ENCODE measurements around the gene SRC. TPM values are rescaled to one million over a fixed set of nuclear protein-coding genes. Genes with fewer than 3 reads are reported as not detected.
A peak's percentile ranks its signal among the peaks of the same experiment; 100 is the strongest.
"Not testable (repeated sequence)": the region's sequence is repeated elsewhere in the genome, so short reads cannot be mapped to it uniquely, and the experiment has no call there.

SRC gene
- total and polyA plus RNA-seq, 4 donors, result 15.6 to 59.6 (median 37.8) TPM

DNA sequence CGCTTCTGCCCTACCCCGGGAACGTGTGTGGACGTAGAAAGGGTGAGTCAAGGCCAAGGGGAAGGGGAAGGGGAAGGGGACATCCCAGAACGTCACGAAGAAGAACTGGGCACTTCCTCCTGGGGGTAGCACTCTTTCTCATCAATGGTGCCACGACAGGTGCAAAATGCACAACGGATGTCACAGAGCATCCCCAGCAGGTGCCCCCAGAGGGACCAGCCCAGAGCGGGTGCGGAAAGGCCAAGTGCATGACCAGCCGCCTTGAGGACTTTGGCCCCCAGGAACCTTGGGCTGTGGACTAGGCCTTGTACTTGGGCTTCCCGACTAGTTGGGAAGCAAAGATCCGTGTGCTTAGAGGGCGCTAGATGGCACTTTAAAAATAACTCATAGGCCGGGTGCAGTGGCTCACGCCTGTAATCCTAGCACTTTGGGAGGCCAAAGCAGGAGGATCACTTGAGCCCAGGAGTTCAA, 12.1 kb upstream of the SRC start:
- 93% methylated on average over 12 of the region's 16 CpGs for WGBS (ENCODE audit: insufficient coverage)
- Histone ChIP-seq H3K4me3 (ENCODE audit: low read depth, low read length) (no peak overlapping the region), H3K4me1 (ENCODE audit: control insufficient read depth, insufficient read depth, low read length) (peaks cover 10% of the 10 kb centered on the region), H3K27ac (ENCODE audit: low read depth, low read length) (no peak overlapping the region), H3K36me3 (ENCODE audit: control insufficient read depth, insufficient read depth, low read length) (no peaks in the 10 kb centered on the region), H3K27me3 (ENCODE audit: control insufficient read depth, insufficient read depth, low read length) (no peaks in the 10 kb centered on the region), H3K9me3 (ENCODE audit: control insufficient read depth, insufficient read depth, low read length) (no peaks in the 10 kb centered on the region)
- no peak for DNase-seq (ENCODE audit: low read depth in 4 of 6, low spot score in 6 of 6)

DNA sequence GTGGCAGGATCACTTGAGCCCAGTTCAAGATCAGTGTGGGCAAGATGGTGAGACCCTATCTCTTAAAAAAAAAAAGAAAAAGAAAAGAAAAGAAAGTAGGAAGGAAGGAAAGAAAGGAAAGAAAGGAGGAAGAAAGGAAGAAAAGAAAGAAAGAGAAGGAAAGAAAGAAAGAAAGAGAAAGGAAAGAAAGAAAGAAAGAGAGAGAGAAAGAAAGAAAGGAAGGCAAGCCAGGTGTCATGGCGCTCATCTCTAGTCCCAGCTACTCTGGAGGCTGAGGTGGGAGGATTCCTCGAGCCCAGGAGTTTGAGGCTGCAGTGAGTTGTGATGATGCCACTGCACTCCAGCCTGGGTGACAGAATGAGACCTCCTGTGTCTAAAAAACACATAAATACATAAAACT, 11.5 kb upstream of the SRC start:
- Histone ChIP-seq H3K27ac (ENCODE audit: low read depth, low read length) (no peak overlapping the region), H3K4me1 (ENCODE audit: control insufficient read depth, insufficient read depth, low read length) (peaks cover 10% of the 10 kb centered on the region), H3K9me3 (ENCODE audit: control insufficient read depth, insufficient read depth, low read length) (no peaks in the 10 kb centered on the region), H3K36me3 (ENCODE audit: control insufficient read depth, insufficient read depth, low read length) (no peaks in the 10 kb centered on the region), H3K4me3 (ENCODE audit: low read depth, low read length) (no peak overlapping the region), H3K27me3 (ENCODE audit: control insufficient read depth, insufficient read depth, low read length) (no peaks in the 10 kb centered on the region)
- DNase-seq (ENCODE audit: low read depth in 4 of 6, low spot score in 6 of 6), result no peak
- WGBS (ENCODE audit: insufficient coverage), result 100% methylated on average over 1 of the region's 2 CpGs

GRCh38 chr20:37335642-37336368, 10.1 kb upstream of the SRC start:
- no peaks in the 10 kb centered on the region for H3K27me3 ChIP-seq (ENCODE audit: control insufficient read depth, insufficient read depth, low read length)
- H3K4me1 ChIP-seq (ENCODE audit: control insufficient read depth, insufficient read depth, low read length), result peaks cover 14% of the 10 kb centered on the region
- no peak for DNase-seq (ENCODE audit: low read depth in 4 of 6, low spot score in 6 of 6)
- H3K9me3 ChIP-seq (ENCODE audit: control insufficient read depth, insufficient read depth, low read length), result no peaks in the 10 kb centered on the region
- WGBS (ENCODE audit: insufficient coverage), result 70% methylated on average over 10 of the region's 15 CpGs
- no peaks in the 10 kb centered on the region for H3K36me3 ChIP-seq (ENCODE audit: control insufficient read depth, insufficient read depth, low read length)
- H3K27ac ChIP-seq (ENCODE audit: low read depth, low read length), result no peak overlapping the region
- H3K4me3 ChIP-seq (ENCODE audit: low read depth, low read length), result no peak overlapping the region

DNA sequence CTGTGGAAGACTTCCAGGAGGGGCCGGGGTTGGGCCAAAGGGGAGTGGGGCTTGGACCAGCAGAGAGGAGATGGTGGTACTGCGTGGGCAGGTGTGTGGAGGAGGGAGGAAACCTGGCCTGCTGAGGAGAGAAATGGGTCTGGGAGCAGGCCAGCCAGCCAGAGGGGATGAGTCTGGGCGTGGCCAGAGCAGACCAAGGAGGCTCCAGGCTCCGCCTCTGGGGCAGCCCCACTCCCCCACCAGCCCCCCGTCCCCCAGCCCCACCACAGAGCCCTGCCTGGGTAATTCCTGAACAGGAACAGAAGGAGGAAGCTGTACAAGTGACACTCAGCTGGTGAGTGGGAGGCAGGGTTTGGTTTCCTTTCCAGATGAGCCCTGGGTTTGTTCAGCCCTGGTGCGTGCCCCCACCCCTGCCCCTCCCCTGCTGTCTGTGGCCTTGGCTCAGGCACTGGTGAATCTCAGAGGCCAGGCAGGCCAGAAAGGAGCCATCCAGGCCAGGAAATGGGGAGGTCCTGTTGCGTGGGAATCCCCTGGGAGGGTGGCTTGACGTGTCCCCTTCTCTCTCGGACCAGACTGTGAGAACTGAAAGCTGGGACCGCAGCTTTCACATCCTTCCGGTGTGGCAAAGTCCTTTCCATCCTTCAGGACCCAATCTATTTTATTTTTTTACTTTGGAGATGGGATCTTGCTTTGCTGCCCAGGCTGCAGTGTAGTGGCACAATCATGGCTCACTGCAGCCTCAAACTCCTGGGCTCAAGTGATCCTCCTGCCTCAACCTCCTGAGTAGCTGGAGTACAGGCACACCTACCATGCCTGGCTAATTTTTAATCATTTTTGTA, 9.4 kb upstream of the SRC start:
- H3K27ac ChIP-seq (ENCODE audit: low read depth, low read length), result peak overlapping the region; percentile 15
- no peaks in the 10 kb centered on the region for H3K9me3 ChIP-seq (ENCODE audit: control insufficient read depth, insufficient read depth, low read length)
- peaks cover 14% of the 10 kb centered on the region for H3K4me1 ChIP-seq (ENCODE audit: control insufficient read depth, insufficient read depth, low read length)
- no peak overlapping the region for H3K4me3 ChIP-seq (ENCODE audit: low read depth, low read length)
- WGBS (ENCODE audit: insufficient coverage), result 77% methylated on average over 4 of the region's 11 CpGs
- H3K36me3 ChIP-seq (ENCODE audit: control insufficient read depth, insufficient read depth, low read length), result no peaks in the 10 kb centered on the region
- H3K27me3 ChIP-seq (ENCODE audit: control insufficient read depth, insufficient read depth, low read length), result no peaks in the 10 kb centered on the region
- no peak for DNase-seq (ENCODE audit: low read depth in 4 of 6, low spot score in 6 of 6)

- H3K36me3 ChIP-seq (ENCODE audit: control insufficient read depth, insufficient read depth, low read length), result no peaks in the 10 kb centered on the region
- no peak for DNase-seq (ENCODE audit: low read depth in 4 of 6, low spot score in 6 of 6)
- no peak overlapping the region for H3K27ac ChIP-seq (ENCODE audit: low read depth, low read length)
- H3K9me3 ChIP-seq (ENCODE audit: control insufficient read depth, insufficient read depth, low read length), result no peaks in the 10 kb centered on the region
- no peak overlapping the region for H3K4me3 ChIP-seq (ENCODE audit: low read depth, low read length)
- H3K4me1 ChIP-seq (ENCODE audit: control insufficient read depth, insufficient read depth, low read length), result peaks cover 9% of the 10 kb centered on the region
- 69% methylated on average over 7 of the region's 8 CpGs for WGBS (ENCODE audit: insufficient coverage)
- no peaks in the 10 kb centered on the region for H3K27me3 ChIP-seq (ENCODE audit: control insufficient read depth, insufficient read depth, low read length)
These were observed 8.5 kb upstream of the SRC start for GRCh38 chr20:37337208-37337991.

DNA sequence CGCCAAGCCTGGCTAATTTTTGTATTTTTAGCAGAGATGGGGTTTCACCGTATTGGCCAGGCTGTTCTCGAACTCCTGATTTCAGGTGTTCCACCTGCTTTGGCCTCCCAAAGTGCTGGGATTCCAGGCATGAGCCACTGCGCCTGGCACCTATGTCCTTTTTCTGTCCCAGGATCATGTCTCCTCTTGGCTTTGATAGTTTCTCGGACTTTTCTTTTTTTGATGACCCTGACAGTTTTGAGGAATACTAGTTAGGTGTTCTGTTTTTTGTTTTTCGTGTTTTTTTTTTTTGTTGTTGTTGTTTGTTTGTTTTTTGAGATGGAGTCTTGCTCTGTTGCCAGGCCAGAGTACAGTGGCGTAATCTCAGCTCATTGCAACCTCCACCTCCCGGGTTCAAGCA, 7.6 kb upstream of the SRC start:
- H3K4me1 ChIP-seq (ENCODE audit: control insufficient read depth, insufficient read depth, low read length); H3K4me3 ChIP-seq (ENCODE audit: low read depth, low read length); H3K27me3 ChIP-seq (ENCODE audit: control insufficient read depth, insufficient read depth, low read length); H3K27ac ChIP-seq (ENCODE audit: low read depth, low read length); DNase-seq (ENCODE audit: low read depth in 4 of 6, low spot score in 6 of 6); H3K36me3 ChIP-seq (ENCODE audit: control insufficient read depth, insufficient read depth, low read length); H3K9me3 ChIP-seq (ENCODE audit: control insufficient read depth, insufficient read depth, low read length): not testable (repeated sequence)
- WGBS (ENCODE audit: insufficient coverage), result 89% methylated on average over 7 of the region's 8 CpGs

GRCh38 chr20:37339208-37339607, 6.7 kb upstream of the SRC start:
- Histone ChIP-seq H3K4me1 (ENCODE audit: control insufficient read depth, insufficient read depth, low read length) (peaks cover 15% of the 10 kb centered on the region), H3K27ac (ENCODE audit: low read depth, low read length) (no peak overlapping the region), H3K4me3 (ENCODE audit: low read depth, low read length) (no peak overlapping the region), H3K36me3 (ENCODE audit: control insufficient read depth, insufficient read depth, low read length) (no peaks in the 10 kb centered on the region), H3K27me3 (ENCODE audit: control insufficient read depth, insufficient read depth, low read length) (no peaks in the 10 kb centered on the region), H3K9me3 (ENCODE audit: control insufficient read depth, insufficient read depth, low read length) (no peaks in the 10 kb centered on the region)
- 100% methylated on average over 2 of the region's 4 CpGs for WGBS (ENCODE audit: insufficient coverage)
- DNase-seq (ENCODE audit: low read depth in 4 of 6, low spot score in 6 of 6), result no peak

DNA sequence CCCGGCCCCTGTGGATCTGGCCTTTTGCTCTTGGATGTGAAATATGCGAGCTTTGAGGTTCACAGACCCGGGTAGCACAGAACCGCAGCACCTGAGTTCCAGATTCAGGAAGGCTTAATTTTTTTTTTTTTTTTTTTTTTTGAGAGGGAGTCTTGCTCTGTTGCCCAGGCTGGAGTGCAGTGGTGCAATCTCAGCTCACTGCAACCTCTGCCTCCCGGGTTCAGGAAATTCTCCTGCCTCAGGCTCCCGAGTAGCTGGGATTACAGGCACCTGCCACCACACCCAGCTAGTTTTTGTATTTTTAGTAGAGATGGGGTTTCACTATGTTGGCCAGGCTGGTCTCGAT, 6.2 kb upstream of the SRC start:
- not testable (repeated sequence) for H3K9me3 ChIP-seq (ENCODE audit: control insufficient read depth, insufficient read depth, low read length); H3K4me3 ChIP-seq (ENCODE audit: low read depth, low read length); H3K27ac ChIP-seq (ENCODE audit: low read depth, low read length); H3K36me3 ChIP-seq (ENCODE audit: control insufficient read depth, insufficient read depth, low read length); H3K27me3 ChIP-seq (ENCODE audit: control insufficient read depth, insufficient read depth, low read length); DNase-seq (ENCODE audit: low read depth in 4 of 6, low spot score in 6 of 6)
- peaks cover 19% of the 10 kb centered on the region for H3K4me1 ChIP-seq (ENCODE audit: control insufficient read depth, insufficient read depth, low read length)
- 100% methylated on average over 1 of the region's 7 CpGs for WGBS (ENCODE audit: insufficient coverage)

DNA sequence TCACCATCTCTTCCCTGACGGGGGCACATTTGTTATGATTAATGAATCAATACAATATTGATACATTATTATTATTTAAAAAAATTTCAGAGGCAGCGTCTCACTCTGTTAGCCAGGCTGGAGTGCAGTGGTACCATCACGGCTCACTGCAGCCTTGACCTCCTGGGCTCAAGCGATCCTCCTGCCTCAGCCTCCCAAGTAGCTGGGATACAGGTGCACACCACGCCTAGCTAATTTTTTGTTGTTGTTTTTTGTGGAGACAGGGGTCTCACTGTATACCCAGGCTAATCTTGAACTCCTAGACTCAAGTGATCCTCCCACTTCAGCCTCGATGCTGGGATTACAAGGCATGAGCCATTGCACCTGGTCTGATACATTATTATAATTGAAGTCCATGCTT, 4.9 kb upstream of the SRC start:
- 90% methylated on average over 3 of the region's 6 CpGs for WGBS (ENCODE audit: insufficient coverage)

More for the DNA sequence above, 4.9 kb upstream of the SRC start:
- no peak overlapping the region for H3K4me3 ChIP-seq (ENCODE audit: low read depth, low read length)
- H3K36me3 ChIP-seq (ENCODE audit: control insufficient read depth, insufficient read depth, low read length), result no peaks in the 10 kb centered on the region
- peaks cover 28% of the 10 kb centered on the region for H3K4me1 ChIP-seq (ENCODE audit: control insufficient read depth, insufficient read depth, low read length)
- H3K27ac ChIP-seq (ENCODE audit: low read depth, low read length), result no peak overlapping the region
- DNase-seq (ENCODE audit: low read depth in 4 of 6, low spot score in 6 of 6), result no peak
- no peaks in the 10 kb centered on the region for H3K27me3 ChIP-seq (ENCODE audit: control insufficient read depth, insufficient read depth, low read length)
- H3K9me3 ChIP-seq (ENCODE audit: control insufficient read depth, insufficient read depth, low read length), result no peaks in the 10 kb centered on the region

Measured in spinal cord (tissue), 10 donors.